ENCODE measurements around the gene PLEKHG4. TPM values are rescaled to one million over a fixed set of nuclear protein-coding genes. Genes with fewer than 3 reads are reported as not detected.

The PLEKHG4 gene
- total RNA-seq, 1 experiment from 2014 or later = 5.9 TPM

GRCh38 chr16:67255553-67256221 lies 23.6 kb upstream of the PLEKHG4 start (continued):
- no peak for TF ChIP-seq GABPB1 (CRISPR knock-in tag; IDR thresholded peaks at IDR 0.05)
- no peak for TF ChIP-seq E2F1 (CRISPR knock-in tag; IDR thresholded peaks at IDR 0.05)
- TF ChIP-seq IRF1 (CRISPR knock-in tag; IDR thresholded peaks at IDR 0.05) = no peak
- no peak for TF ChIP-seq JUN (CRISPR knock-in tag; IDR thresholded peaks at IDR 0.05)
- TF ChIP-seq FOXP4 (CRISPR knock-in tag; IDR thresholded peaks at IDR 0.05) = no peak
- no peak for TF ChIP-seq ZNF512 (CRISPR knock-in tag; IDR thresholded peaks at IDR 0.05; ENCODE audit: borderline replicate concordance)
- no peak for TF ChIP-seq ESRRA (CRISPR knock-in tag; IDR thresholded peaks at IDR 0.05; ENCODE audit: borderline replicate concordance)
- no peak for TF ChIP-seq ETV6 (CRISPR knock-in tag; IDR thresholded peaks at IDR 0.05)
- TF ChIP-seq AFF4 (CRISPR knock-in tag; IDR thresholded peaks at IDR 0.05; ENCODE audit: borderline replicate concordance) = no peak
- no peak for TF ChIP-seq PRRX2 (CRISPR knock-in tag; IDR thresholded peaks at IDR 0.05)

GRCh38 chr16:67256701-67257230 lies 22.6 kb upstream of the PLEKHG4 start:
- DNase-seq (ENCODE audit: low spot score) (no peak), ATAC-seq (no peak)
- ChIA-PET POLR2A (no interaction called here), CTCF (no interaction called here)
- no peaks in the 10 kb centered on the region for H3K9me3 Mint-ChIP-seq
- no peaks in the 10 kb centered on the region for H3K36me3 Mint-ChIP-seq
- peaks cover 3% of the 10 kb centered on the region; the same call in 1 of the 2 replicates for H3K27me3 Mint-ChIP-seq (ENCODE audit: low read depth)
- H3K4me3 Mint-ChIP-seq = no peak overlapping the region
- H3K27ac Mint-ChIP-seq = no peak overlapping the region; the same call in 1 of the 2 replicates
- peaks cover 4% of the 10 kb centered on the region; the same call in 1 of the 2 replicates for H3K4me1 Mint-ChIP-seq
- TF ChIP-seq NFE2L1 (CRISPR knock-in tag; IDR thresholded peaks at IDR 0.05) (no peak), CREB1 (CRISPR knock-in tag; IDR thresholded peaks at IDR 0.05) (no peak), E2F5 (CRISPR knock-in tag; IDR thresholded peaks at IDR 0.05) (no peak), ZNF425 (CRISPR knock-in tag; conservative IDR thresholded peaks at IDR 0.05) (no peak), JAZF1 (CRISPR knock-in tag; IDR thresholded peaks at IDR 0.05) (no peak), ELF4 (CRISPR knock-in tag; IDR thresholded peaks at IDR 0.05; ENCODE audit: low read depth) (no peak), ERG (CRISPR knock-in tag; IDR thresholded peaks at IDR 0.05) (no peak), USF1 (CRISPR knock-in tag; IDR thresholded peaks at IDR 0.05) (no peak)
